Adipose tissue (tissue), 3 donors: ENCODE results near the gene ARHGAP1. TPM values are rescaled to one million over a fixed set of nuclear protein-coding genes. Genes with fewer than 3 reads are reported as not detected.
"Not testable (repeated sequence)": the region's sequence is repeated elsewhere in the genome, so short reads cannot be mapped to it uniquely, and the experiment has no call there.

Experiments used
- H3K27ac ChIP-seq: one replicate; pipeline ENCODE4 v1.5.1; 2013; ENCODE audit warnings: low read depth, low read length
- WGBS, 3 donors: extraction: QIAGEN DNeasy Blood & Tissue Kit; methylation state at CpG; one replicate each; pipeline ENCODE4 v1.1.7; 2013; 5-methylcytosine and 5-hydroxymethylcytosine counted together
- polyA plus RNA-seq, 3 donors: library from polyadenylated mRNA; stranded (reverse); fragments of 200-250 nt; gene quantifications; one replicate each; pipeline ENCODE4 v1.2.3, GENCODE V29; 2013
- donor health status: healthy with polysubstance abuse.
- donor health status: Bipolar disorder and iron deficiency.
- donor health status: healthy.

ARHGAP1 gene
- polyA plus RNA-seq, 3 donors = 20.4 to 57.6 (median 47.7) TPM

GRCh38 chr11:46726206-46726862 lies 25.9 kb upstream of the ARHGAP1 start:
- WGBS, 3 donors = 93% methylated on average over 26 of the region's 26 CpGs

GRCh38 chr11:46725338-46726205 lies 25.2 kb upstream of the ARHGAP1 start:
- WGBS, 3 donors = 85 to 92% (median 89%) methylated on average over 19 of the region's 19 CpGs
- H3K27ac ChIP-seq = no peak overlapping the region

More at GRCh38 chr11:46726206-46726862, 25.9 kb upstream of the ARHGAP1 start:
- no peak overlapping the region for H3K27ac ChIP-seq

GRCh38 chr11:46724088-46724487 lies 23.7 kb upstream of the ARHGAP1 start:
- 63 to 72% (median 66%) methylated on average over 8 of the region's 8 CpGs for WGBS, 3 donors
- no peak overlapping the region for H3K27ac ChIP-seq

- 70 to 83% (median 73%) methylated on average over 8 of the region's 8 CpGs for WGBS, 3 donors
- H3K27ac ChIP-seq = no peak overlapping the region
These were observed 22.9 kb upstream of the ARHGAP1 start for GRCh38 chr11:46723359-46723680.

GRCh38 chr11:46722566-46723358 lies 22.3 kb upstream of the ARHGAP1 start:
- H3K27ac ChIP-seq = no peak overlapping the region
- 89 to 92% (median 90%) methylated on average over 11 of the region's 11 CpGs for WGBS, 3 donors

- no peak overlapping the region for H3K27ac ChIP-seq
- whole genome bisulfite sequencing, 3 donors = 78 to 84% (median 82%) methylated on average over 6 of the region's 6 CpGs
These were observed 20.9 kb upstream of the ARHGAP1 start for GRCh38 chr11:46721286-46721685.

GRCh38 chr11:46719543-46720218 lies 19.3 kb upstream of the ARHGAP1 start:
- no peak overlapping the region for H3K27ac ChIP-seq
- WGBS, 3 donors = 90 to 95% (median 91%) methylated on average over 25 of the region's 25 CpGs

GRCh38 chr11:46719048-46719542 lies 18.7 kb upstream of the ARHGAP1 start, which contains the start of gene F2:
Gene F2, plus strand, starts transcription at chr11:46719213. Its CDS starts 23 bp downstream, at chr11:46719236.
- 71 to 76% (median 74%) methylated on average over 7 of the region's 7 CpGs for WGBS, 3 donors
- H3K27ac ChIP-seq = no peak within 1 kb of the TSS

GRCh38 chr11:46718155-46719019 lies 18.0 kb upstream of the ARHGAP1 start:
- no peak overlapping the region for H3K27ac ChIP-seq
- WGBS, 3 donors = 64 to 80% (median 77%) methylated on average over 11 of the region's 11 CpGs

GRCh38 chr11:46717825-46718154 lies 17.4 kb upstream of the ARHGAP1 start:
- H3K27ac ChIP-seq = not testable (repeated sequence)
- WGBS, 3 donors = 93 to 98% (median 96%) methylated on average over 2 of the region's 2 CpGs

GRCh38 chr11:46712874-46713576 lies 12.6 kb upstream of the ARHGAP1 start:
- H3K27ac ChIP-seq = no peak overlapping the region

GRCh38 chr11:46711303-46711702 lies 10.9 kb upstream of the ARHGAP1 start:
- H3K27ac ChIP-seq = no peak overlapping the region
- WGBS, 3 donors = 74 to 77% (median 76%) methylated on average over 5 of the region's 5 CpGs

More at GRCh38 chr11:46712874-46713576, 12.6 kb upstream of the ARHGAP1 start:
- WGBS, 3 donors = 91 to 93% (median 92%) methylated on average over 7 of the region's 7 CpGs

- WGBS, 3 donors = 46 to 73% (median 61%) methylated on average over 10 of the region's 10 CpGs
- H3K27ac ChIP-seq = no peak overlapping the region
These were observed 10.4 kb upstream of the ARHGAP1 start for GRCh38 chr11:46710821-46711269.

GRCh38 chr11:46709351-46709750 lies 8.9 kb upstream of the ARHGAP1 start:
- WGBS, 3 donors = 89 to 96% (median 95%) methylated on average over 9 of the region's 9 CpGs
- H3K27ac ChIP-seq = not testable (repeated sequence)

- WGBS, 3 donors = 79 to 90% (median 90%) methylated on average over 7 of the region's 7 CpGs
- no peak overlapping the region for H3K27ac ChIP-seq
These were observed 6.5 kb upstream of the ARHGAP1 start for GRCh38 chr11:46706886-46707285.

GRCh38 chr11:46705070-46705688 lies 4.8 kb upstream of the ARHGAP1 start:
- WGBS, 3 donors = 96 to 97% (median 97%) methylated on average over 24 to 31 of the region's 31 CpGs

More at GRCh38 chr11:46705070-46705688, 4.8 kb upstream of the ARHGAP1 start:
- no peak overlapping the region for H3K27ac ChIP-seq
